Fibroblast of skin of left biceps (primary cell): ENCODE measurements around the gene VEGFC.

Source experiments
- DNase-seq, 2 experiments: peaks; one replicate each; pipeline ENCODE4 v3.0.0-alpha.2; 2013; ENCODE audit warnings: low read depth in 2 of 2

The VEGFC gene

GRCh38 chr4:176799653-176800052, 6.9 kb upstream of the VEGFC start:
- DNase-seq, result peak; percentile 88 to 92

- DNase-seq, result peak; percentile 44 to 50
These were observed 5.8 kb upstream of the VEGFC start for GRCh38 chr4:176798540-176798939.

GRCh38 chr4:176795441-176795840, 2.7 kb upstream of the VEGFC start:
- DNase-seq, result no peak

GRCh38 chr4:176794651-176795050, 1.9 kb upstream of the VEGFC start:
- DNase-seq, result no peak

GRCh38 chr4:176794151-176794550, 1.4 kb upstream of the VEGFC start:
- DNase-seq, result peak; percentile 85 to 89

GRCh38 chr4:176793060-176793605, 411 bp upstream of the VEGFC start:
- DNase-seq, result no peak

GRCh38 chr4:176791591-176792325, 964 bp downstream of the VEGFC start:
- no peak for DNase-seq

- DNase-seq, result no peak
These were observed 2.3 kb downstream of the VEGFC start for GRCh38 chr4:176790398-176790797.

- DNase-seq, result peak; percentile 71 to 77
These were observed 2.8 kb downstream of the VEGFC start for GRCh38 chr4:176789955-176790354.

GRCh38 chr4:176788971-176789370, 3.8 kb downstream of the VEGFC start:
- DNase-seq, result no peak

- DNase-seq, result no peak
These were observed 4.5 kb downstream of the VEGFC start for GRCh38 chr4:176788248-176788647.

- DNase-seq, result no peak
These were observed 7.9 kb downstream of the VEGFC start for GRCh38 chr4:176784816-176785215.

- DNase-seq, result no peak
These were observed 9.9 kb downstream of the VEGFC start for GRCh38 chr4:176782794-176783193.

GRCh38 chr4:176782191-176782590, 10.5 kb downstream of the VEGFC start:
- DNase-seq, result no peak

- no peak for DNase-seq
These were observed 11.0 kb downstream of the VEGFC start for GRCh38 chr4:176781739-176782100.

GRCh38 chr4:176780995-176781738, 11.6 kb downstream of the VEGFC start:
- DNase-seq, result no peak

- DNase-seq, result no peak
These were observed 13.3 kb downstream of the VEGFC start for GRCh38 chr4:176779421-176779820.

GRCh38 chr4:176778491-176778890, 14.2 kb downstream of the VEGFC start:
- no peak for DNase-seq

- no peak for DNase-seq
These were observed 14.7 kb downstream of the VEGFC start for GRCh38 chr4:176778063-176778462.

GRCh38 chr4:176775338-176775737, 17.4 kb downstream of the VEGFC start:
- DNase-seq, result peak in 1 of 2 experiments; percentile 53

GRCh38 chr4:176774852-176775251, 17.9 kb downstream of the VEGFC start:
- DNase-seq, result no peak

- peak; percentile 77 to 78 for DNase-seq
These were observed 23.2 kb downstream of the VEGFC start for GRCh38 chr4:176769514-176769913.

- DNase-seq, result no peak
These were observed 25.5 kb downstream of the VEGFC start for GRCh38 chr4:176767183-176767582.
